NCI-H2081 (cell line): ENCODE data around the gene NFE2L3.
"Not testable (repeated sequence)": the region's sequence is repeated elsewhere in the genome, so short reads cannot be mapped to it uniquely, and the experiment has no call there.

Experiments used
- DNase-seq, 2 experiments: peaks; one replicate each; lab custom pipeline; 2025; lab: John Stamatoyannopoulos, UW

The NFE2L3 gene, protein sequence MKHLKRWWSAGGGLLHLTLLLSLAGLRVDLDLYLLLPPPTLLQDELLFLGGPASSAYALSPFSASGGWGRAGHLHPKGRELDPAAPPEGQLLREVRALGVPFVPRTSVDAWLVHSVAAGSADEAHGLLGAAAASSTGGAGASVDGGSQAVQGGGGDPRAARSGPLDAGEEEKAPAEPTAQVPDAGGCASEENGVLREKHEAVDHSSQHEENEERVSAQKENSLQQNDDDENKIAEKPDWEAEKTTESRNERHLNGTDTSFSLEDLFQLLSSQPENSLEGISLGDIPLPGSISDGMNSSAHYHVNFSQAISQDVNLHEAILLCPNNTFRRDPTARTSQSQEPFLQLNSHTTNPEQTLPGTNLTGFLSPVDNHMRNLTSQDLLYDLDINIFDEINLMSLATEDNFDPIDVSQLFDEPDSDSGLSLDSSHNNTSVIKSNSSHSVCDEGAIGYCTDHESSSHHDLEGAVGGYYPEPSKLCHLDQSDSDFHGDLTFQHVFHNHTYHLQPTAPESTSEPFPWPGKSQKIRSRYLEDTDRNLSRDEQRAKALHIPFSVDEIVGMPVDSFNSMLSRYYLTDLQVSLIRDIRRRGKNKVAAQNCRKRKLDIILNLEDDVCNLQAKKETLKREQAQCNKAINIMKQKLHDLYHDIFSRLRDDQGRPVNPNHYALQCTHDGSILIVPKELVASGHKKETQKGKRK

DNA sequence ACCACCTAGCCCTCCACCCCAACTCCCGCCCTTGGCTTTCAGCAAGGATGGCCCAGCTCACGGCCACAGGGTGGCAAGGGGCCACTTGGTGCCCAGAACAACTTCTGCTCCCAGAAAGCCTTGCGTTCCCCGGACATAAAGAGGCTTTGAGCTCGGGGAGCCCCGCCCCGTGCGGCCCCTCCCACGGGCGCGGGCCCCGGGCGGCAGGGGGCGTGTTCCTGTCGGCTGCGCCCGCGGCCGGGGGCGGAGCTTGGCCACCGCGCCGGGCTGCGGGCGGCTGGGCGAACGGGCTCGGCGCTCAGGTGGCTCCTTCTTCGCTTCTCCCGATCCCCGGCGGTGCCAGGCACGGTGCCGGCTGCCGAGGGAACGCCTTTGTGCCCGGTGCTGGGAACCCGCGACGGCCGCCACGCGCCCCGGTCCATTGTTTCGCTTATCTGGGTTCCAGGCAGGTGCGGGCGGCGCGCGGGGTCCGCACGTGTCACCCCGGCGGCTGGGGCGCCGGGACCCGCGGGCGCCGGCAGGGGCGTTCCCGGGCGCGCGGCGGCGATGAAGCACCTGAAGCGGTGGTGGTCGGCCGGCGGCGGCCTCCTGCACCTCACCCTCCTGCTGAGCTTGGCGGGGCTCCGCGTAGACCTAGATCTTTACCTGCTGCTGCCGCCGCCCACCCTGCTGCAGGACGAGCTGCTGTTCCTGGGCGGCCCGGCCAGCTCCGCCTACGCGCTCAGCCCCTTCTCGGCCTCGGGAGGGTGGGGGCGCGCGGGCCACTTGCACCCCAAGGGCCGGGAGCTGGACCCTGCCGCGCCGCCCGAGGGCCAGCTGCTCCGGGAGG, at the start of gene NFE2L3:
Gene NFE2L3, plus strand, starts transcription at position 246 of the 829 bp plus-strand sequence. Its CDS starts 301 bp downstream, at position 547.
- peak; percentile 88 to 91 for DNase-seq

DNA sequence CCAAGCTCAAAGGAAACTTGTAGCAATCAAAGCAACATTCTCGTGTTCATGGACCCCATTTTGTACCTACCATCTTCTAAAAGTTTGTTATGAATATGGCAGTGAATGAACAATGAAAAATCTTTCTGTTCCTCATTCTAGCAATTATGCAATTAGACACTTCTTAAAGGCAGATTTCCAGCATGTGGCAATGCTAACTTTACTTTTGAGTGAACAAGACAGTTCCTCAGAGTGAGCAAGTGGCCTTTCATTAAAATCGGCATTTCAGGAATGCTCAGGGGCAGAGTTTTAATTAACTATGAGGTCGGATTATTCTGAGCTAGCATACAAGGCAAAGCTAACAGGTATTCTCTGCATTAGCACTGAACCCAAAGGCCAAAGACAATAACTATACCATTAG, 48.4 kb upstream of the NFE2L3 start:
- no peak for DNase-seq

DNA sequence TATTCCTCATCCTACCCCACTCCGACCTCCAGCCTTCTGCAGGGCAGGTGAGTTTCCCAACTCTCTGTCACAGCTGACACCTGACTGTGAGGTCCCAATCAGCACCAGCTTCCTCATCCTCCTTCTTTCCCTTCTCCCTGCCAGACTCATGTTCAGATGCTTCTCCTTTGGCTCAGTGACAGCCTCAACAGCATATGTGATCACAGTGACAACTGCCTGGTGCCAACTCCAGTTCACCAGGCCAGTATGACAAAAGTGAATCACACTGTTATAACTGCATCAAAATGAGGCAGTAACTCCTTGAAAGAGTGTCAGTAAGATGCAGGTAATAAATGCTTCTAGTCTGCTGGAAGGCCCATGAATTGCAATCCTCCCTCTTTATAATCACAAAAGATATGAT, 46.8 kb upstream of the NFE2L3 start:
- DNase-seq = no peak

DNA sequence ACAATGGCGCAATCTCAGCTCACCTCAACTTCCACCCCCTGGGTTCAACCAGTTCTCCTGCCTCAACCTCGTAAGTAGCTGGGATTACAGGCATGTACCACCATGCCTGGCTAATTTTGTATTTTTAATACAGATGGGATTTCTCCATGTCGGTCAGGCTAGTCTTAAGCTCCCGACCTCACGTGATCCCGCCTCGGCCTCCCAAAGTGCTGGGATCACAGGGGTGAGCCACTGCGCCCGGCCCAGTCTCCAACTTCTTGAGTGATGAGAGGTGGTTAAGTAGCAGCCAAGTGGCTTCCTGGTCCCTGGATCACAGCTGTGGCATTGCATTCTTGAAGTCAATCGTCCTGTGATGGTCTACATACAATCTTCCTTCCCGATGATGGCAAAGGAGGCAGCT, 46.1 kb upstream of the NFE2L3 start:
- DNase-seq = no peak

DNA sequence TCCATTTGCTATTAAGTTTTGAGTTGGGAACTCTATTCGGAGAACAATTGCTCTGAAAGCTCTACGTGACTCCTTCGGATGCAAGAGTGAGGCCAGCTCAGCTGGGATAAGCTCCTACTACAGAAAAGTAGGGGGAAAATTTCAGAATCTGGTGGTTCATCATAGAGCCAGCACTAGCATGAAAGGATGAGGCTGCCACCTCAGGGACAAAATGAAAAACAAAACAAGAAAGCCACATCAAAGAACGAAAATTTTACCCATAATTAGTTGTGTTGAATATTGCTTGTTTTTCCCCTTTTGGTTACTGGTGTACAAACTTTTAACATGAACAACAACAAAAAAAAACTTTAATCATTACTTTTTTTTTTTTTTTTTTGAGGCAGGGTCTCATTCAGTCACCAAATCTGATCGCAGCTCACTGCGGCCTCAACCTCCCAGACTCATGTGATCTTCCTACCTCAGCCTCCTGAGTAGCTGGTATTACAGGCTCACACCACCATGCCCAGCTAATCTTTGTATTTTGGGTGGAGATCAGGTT, 39.7 kb upstream of the NFE2L3 start:
- DNase-seq = no peak

DNA sequence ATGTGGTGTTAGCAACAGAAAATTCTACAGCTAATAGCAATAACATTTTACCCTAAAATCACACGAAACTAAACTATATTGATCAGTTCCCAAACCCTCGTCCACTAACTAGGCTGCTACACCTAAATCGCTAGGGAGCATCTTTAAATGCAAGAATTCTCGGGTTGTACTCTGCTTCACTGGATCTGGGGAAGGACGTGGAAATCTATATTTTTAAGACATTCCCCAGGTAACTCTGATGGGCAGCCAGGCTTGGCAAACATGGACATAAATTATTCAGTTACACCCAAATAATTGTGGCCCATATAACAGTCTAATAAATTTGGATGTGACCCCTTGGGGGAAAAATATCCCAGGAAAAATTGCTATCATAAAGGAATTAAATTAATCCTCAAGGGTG, 36.3 kb upstream of the NFE2L3 start:
- DNase-seq = no peak

DNA sequence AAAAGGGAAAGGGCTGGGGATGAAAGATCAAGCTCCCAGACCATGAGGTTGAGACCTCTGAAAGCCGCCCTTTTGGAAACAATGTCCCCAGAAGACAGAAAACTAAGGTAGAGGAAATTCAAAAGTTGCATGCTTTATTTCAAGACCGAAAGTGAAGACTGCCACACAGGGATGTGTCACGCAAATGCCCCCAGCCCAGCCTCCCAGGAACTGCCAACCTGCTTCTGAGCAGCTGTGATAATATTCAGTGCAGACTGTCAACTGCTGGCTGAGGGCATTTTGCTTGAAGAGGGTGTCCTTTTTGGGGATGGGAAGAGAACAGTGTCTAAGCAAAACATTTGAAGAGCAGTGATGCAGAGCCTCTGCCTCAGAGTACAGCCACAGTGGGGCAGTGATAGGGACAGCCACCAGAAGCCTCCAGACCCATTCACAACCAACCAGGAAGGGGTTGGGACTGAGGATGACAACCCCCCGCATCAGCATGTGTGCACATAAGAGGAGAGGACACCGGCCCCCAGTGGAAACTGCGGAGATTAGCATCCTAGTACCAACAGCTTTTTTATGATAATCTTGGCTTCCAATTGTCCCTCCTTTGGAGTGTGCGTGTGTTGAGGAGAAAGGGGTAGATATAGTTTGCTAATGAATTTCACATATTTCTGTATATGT, 34.7 kb upstream of the NFE2L3 start:
- no peak for DNase-seq

DNA sequence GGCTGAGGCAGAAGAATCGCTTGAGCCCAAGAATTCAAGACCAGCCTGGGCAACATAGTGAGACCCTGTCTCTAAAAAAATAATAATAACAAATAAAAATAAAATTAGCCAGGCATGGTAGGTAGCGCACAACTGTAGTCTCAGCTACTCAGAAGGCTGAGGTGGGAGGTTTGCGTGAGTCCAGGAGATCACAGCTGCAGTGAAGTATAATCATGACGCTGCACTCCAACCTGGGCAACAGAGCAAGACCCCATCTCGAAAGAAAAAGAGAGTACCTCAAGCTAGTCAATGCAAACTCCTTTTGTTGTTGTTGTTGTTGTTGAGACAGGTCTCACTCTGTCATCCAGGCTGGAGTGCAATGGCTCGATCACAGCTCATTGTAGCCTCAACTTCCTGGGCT, 34.0 kb upstream of the NFE2L3 start:
- DNase-seq = no peak

DNA sequence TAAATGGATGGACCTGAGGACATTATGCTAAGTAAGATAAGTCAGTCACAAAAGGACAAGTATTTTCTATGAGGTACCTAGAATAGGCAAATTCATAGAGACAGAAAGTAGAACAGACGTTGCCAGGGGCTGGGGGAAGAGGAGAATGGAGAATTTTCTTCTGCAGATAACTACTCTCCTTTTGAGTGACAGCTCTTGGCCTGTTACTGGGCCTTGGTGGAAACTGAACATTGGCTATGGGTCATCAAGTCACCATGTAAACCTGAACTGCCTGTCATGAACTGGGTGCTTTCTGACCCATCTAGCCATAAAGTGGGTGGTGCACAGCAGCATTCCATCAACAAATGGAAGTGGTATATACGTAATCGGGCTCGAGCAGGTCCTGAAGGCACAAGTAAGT, 29.3 kb upstream of the NFE2L3 start:
- DNase-seq = no peak

DNA sequence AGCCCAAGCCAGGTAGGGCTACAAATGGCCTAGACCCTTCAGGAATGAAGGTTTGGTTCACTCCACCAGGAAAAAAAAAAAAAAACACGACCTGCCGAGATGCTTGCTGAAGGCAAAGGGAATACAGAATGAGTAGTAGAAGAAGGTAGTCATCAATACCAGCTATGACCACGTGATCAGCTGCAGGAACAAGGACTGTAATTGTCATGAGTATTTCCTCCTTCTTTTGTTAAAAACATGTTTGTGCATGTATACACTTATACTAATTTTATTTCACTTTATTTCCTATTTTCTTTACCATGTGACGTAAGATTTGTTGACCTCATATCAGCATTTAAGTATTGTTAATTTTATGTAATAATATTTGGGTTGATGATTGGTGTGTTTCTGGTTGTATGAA, 27.2 kb upstream of the NFE2L3 start:
- DNase-seq = not testable (repeated sequence)

DNA sequence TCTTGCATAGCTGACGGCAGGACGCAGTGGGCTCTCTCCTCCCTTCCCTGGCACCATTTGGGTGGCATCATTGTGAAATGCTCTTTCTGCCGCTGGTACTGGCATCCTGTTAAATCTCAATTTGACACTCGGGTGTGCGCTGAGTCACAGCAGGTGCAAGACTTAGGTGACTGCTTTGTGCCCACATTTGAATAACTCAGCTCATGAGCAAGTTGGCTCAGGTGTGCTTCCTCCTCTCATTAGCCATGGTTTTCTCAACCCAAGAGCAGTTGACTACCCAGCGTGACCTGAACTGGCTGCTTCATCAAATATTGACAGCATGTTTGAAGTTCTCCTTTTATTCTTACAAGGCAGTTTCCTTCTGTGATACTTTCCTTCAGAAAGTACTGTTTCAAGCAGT, 24.6 kb upstream of the NFE2L3 start:
- DNase-seq = peak in 1 of 2 experiments; percentile 46

DNA sequence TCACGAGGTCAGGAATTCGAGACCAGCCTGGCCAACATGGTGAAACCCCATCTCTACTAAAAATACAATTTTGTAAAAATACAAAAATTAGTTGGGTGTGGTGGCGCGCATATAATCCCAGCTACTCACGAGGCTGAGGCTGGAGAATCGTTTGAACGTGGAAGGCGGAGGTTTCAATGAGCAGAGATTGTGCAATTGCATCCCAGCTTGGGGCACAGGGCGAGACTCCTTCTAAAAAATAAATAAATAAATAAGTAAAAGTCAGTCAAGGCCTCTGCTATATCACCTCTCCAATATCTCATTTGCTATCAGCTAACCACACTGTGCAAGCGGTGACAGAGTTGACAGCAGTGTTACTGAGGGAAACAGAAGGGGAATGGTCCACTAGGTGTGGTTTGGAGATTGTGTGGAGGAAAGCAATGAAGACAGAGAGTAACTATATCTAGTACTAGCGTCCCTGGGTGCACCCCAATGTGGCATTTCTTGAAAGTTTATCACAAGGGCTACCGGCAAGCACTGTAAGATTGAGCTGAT, 20.9 kb upstream of the NFE2L3 start:
- DNase-seq = no peak

DNA sequence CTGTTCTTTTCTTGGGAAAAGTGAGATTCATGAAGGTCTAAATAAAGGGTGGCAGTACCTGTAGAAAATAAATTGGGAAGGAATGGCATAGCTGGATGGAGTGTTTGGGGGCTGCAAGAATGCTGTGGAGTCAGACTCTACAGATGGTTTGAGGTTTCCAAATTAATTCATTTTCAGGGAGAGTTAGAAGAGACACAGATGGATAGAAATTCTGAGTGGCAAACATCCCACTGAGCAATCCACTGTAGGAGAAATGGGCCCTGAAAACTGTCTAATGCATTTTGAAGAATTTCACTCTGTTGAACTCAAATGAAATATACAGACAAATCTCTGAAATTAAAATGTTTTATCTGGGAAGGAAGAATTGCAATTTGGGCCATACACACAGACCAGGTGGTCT, 16.9 kb upstream of the NFE2L3 start:
- no peak for DNase-seq

DNA sequence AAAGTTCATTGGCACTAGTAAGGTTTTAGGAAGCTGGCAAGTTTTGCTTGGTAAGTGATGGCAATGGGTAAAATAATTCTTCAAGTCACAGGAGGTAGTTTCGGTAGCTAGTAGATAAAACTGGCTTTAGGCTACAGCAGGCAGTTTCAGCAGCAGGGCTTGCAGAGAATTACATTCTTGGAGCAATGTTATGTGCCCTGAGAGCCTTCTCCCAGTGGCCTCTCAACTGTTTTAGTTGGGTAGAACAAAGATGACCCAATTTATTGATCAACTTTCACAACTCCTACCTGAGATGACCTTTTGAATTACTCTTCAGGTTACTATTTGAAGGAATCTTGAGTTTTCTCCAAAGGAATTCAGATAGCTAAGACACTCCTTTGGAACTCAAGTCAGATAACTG, 16.4 kb upstream of the NFE2L3 start:
- DNase-seq = no peak

DNA sequence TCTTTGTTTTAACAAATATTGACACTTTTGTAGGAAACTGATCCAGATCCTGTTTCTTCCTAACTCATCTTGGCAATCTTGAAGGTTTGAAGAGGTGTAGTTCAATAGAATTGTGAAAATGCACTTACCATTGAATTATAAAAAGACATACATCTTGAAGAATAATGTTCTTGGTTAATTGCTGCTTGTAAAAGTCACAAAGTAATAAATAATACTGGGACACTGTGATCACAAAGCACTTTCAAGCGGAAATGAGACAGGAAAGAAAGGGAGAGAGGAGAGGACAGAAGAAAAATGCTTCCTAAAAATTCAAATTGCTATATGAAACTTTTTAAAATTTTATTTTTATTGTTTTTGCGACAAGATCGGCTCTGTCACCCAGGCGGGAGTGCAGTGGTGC, 15.2 kb upstream of the NFE2L3 start:
- DNase-seq = no peak

DNA sequence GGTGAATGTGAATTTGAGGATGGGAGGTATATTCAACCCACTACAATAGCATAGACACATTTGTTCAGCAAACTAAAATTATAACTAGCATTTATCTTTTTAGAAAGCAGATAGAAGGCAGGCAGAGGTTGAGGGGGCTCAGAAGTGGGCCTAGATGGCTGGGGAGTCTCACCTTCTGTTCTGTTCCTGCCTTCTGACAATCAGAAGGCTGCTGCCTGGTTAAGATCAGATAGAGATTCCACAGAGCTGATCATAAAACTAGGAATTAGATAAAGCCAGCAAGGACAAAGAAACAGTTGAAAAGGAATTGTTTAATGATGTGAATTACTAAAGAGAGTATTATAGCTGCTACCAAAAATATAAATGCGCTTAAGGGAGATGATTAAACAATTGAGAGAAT, 11.6 kb upstream of the NFE2L3 start:
- no peak for DNase-seq

DNA sequence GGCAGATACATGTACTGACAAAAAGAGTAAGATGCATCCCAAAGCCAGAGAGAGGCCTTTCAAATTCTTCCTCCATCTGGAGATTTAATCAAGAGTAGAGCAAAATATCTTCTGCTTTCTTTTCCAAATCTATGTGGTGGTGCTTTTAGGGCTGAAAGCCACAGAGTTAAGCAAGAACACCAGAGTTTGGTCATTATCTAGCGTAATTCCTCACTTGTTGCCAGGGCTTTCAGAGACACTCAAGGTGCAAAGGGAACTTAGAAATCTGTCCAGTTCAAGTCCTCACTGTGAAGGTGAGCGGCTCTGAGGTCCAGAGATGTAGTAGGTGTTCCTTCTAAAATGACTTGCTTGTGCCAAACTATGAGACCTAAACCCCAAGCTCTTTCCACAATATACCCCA, 10.9 kb upstream of the NFE2L3 start:
- DNase-seq = no peak

DNA sequence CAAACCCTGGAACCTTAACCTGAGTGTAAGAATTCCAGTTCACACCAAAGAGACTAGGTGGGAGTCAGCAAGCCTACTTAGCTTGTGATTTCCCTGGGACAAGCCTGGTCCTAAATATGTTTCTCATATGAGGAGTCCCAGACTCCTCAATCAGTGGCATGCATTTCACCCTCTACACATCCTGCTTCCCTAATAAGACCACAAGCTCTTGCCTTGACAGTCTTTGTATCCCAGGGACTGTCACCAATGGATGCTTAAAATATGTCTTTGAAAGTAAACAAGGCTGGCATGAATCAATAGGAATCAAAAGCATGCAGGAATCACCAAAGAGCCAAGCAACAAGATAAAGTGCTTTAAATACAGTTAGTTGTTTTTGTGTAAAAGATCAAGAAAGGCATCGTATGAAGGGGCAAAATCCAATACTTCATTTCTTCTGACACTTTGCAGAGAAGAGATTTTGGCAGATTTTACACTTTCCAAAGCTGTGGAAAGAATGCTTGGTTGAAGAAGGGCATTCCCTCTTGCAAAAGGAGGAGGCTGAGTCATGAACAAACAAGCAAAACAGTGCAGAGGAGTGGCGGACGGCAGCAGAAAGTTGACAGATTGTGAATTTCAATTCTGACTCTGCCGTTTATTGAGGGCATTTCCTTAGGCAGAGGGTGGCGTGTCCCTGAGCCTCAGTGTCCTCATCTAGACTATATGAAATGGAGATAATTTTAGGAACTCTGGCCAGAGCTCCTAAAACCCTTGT, 8.5 kb upstream of the NFE2L3 start:
- DNase-seq = no peak

DNA sequence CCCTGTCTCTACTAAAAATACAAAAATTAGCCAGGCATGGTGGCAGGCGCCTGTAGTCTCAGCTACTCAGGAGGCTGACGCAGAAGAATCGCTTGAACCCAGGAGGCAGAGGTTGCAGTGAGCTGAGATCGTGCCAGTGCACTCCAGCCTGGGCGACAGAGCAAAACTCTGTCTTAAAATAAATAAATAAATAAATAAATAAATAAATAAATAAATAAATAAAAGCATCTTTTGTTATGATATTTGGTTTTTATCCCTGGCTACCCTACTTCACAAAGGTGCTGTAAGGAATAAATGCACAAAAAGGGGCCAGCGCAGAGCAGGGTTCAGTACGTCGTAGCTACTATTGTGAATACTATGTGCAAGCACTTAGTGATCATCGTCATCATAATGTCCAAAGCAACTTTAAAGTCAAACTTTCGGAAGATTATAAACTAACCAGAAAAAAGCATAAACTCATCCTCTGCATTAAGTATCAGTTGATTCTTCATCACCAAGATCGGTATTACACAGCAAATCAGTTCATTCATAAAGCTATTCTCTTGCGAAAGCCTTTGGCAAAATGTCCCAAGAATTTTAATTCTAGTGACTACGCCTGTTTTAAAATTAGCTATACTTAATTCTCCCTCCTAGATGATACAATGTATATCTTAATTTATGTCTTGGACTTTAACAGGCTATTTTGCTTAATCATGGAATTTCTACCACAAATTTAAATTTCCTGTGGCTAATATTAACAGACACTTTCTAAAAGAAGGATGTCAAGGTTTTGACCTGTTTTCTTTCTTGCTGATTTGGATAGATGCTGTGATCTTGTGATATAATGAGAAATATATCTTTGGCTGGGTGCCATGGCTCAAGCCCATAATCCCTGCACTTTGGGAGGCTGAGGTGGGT, 7.6 kb upstream of the NFE2L3 start:
- DNase-seq = no peak

DNA sequence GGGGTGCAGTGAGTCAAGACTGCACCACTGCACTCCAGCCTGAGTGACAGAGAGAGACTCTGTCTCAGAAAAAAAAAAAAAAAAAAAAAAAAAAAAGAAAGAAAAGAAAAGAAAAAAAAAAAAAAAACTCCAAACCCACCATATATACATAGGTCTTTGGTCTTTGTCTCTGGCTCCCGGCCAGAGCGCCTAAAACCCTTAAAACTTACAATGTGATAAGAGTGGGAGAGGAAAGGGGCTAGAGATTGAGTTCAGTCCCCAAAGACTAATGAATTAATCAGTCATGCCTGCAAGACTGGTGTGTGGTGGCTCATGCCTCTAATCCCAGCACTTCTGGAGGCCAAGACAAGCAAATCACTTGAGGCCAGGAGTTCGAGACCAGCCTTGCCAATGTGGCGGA, 6.8 kb upstream of the NFE2L3 start:
- DNase-seq = no peak
